ENCODE measurements around the gene GABARAPL1.

GRCh38 chr12:10272467-10272866, 59.8 kb downstream of the GABARAPL1 start:
- TF ChIP-seq, protein P1, sequence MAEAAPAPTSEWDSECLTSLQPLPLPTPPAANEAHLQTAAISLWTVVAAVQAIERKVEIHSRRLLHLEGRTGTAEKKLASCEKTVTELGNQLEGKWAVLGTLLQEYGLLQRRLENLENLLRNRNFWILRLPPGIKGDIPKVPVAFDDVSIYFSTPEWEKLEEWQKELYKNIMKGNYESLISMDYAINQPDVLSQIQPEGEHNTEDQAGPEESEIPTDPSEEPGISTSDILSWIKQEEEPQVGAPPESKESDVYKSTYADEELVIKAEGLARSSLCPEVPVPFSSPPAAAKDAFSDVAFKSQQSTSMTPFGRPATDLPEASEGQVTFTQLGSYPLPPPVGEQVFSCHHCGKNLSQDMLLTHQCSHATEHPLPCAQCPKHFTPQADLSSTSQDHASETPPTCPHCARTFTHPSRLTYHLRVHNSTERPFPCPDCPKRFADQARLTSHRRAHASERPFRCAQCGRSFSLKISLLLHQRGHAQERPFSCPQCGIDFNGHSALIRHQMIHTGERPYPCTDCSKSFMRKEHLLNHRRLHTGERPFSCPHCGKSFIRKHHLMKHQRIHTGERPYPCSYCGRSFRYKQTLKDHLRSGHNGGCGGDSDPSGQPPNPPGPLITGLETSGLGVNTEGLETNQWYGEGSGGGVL (tag by site-specific recombination; IDR thresholded peaks at IDR 0.05), result no peak
- TF ChIP-seq ZNF146 (tag by site-specific recombination; IDR thresholded peaks at IDR 0.05), result no peak

Data from HEK293 (cell line).